Esophagus muscularis mucosa (tissue), 4 donors: ENCODE data around the gene PTPN20.

Source experiments
- CTCF ChIP-seq, 3 experiments: fragments of 200-600 bp in 2 of 3; fragments of 450-650 bp in 1 of 3; sonication (generic) in 2 of 3; IDR thresholded peaks; one replicate each; pipeline ENCODE4 v1.5.1; 2017 to 2019; ENCODE audit warnings: antibody characterized with exemption in 3 of 3, mild to moderate bottlenecking in 2 of 3, moderate library complexity in 1 of 3
- EP300 ChIP-seq: sonication (generic); formaldehyde crosslinking; IDR thresholded peaks from one replicate; pipeline ENCODE4 v1.6.1; 2017; ENCODE audit warnings: antibody characterized with exemption
- POLR2A ChIP-seq: fragments of 450-650 bp; IDR thresholded peaks from one replicate; pipeline ENCODE4 v1.6.1; 2017; ENCODE audit warnings: antibody characterized with exemption, moderate library complexity, mild to moderate bottlenecking, low read depth
- POLR2AphosphoS5 ChIP-seq, 2 donors: sonication (generic); formaldehyde crosslinking; IDR thresholded peaks; one replicate each; pipeline ENCODE4 v1.6.1; 2017; ENCODE audit warnings: antibody characterized with exemption in 2 of 2

- TF ChIP-seq CTCF (IDR thresholded peaks at IDR 0.05) = no peak
- TF ChIP-seq POLR2A = no peak
- no peak for TF ChIP-seq POLR2AphosphoS5 (IDR thresholded peaks at IDR 0.05)
- TF ChIP-seq EP300 = no peak
Observed at GRCh38 chr10:47034441-47035051, 123.3 kb downstream of the PTPN20 start.
